H9 (cell line): Measurements from ENCODE around the gene EBPL. TPM values are rescaled to one million over a fixed set of nuclear protein-coding genes. Genes with fewer than 3 reads are reported as not detected.

Experiments used
- DNase-seq: peaks from one replicate; pipeline ENCODE4 v3.0.0-alpha.2; 2017
- H2AFZ ChIP-seq: one replicate; pipeline ENCODE4 v1.6.1; 2013; ENCODE audit warnings: mild to moderate bottlenecking, low read length, control low read depth, moderate library complexity
- H2AK5ac ChIP-seq: 2 replicates; pipeline ENCODE4 v1.6.1; 2013; ENCODE audit warnings: low read length, control low read depth, mixed read lengths; ENCODE audit not compliant: insufficient read length
- H2BK120ac ChIP-seq: one replicate; pipeline ENCODE4 v1.6.1; 2013; ENCODE audit warnings: low read depth, mild to moderate bottlenecking, low read length, control low read depth, inconsistent platforms; ENCODE audit not compliant: poor library complexity, severe bottlenecking
- H2BK12ac ChIP-seq: 2 replicates; pipeline ENCODE4 v1.6.1; 2013; ENCODE audit warnings: low read length, control low read depth, mixed read lengths, low read depth; ENCODE audit not compliant: insufficient read length
- H2BK15ac ChIP-seq: 2 replicates; pipeline ENCODE4 v1.6.1; 2013; ENCODE audit warnings: low read depth, low read length, control low read depth
- H2BK20ac ChIP-seq: one replicate; pipeline ENCODE4 v1.6.1; 2013; ENCODE audit warnings: low read depth, mild to moderate bottlenecking, low read length, control low read depth, inconsistent platforms; ENCODE audit not compliant: poor library complexity, severe bottlenecking
- H2BK5ac ChIP-seq: 2 replicates; pipeline ENCODE4 v1.6.1; 2013; ENCODE audit warnings: low read length, control low read depth, mixed read lengths; ENCODE audit not compliant: insufficient read length
- H3K14ac ChIP-seq: 2 replicates; pipeline ENCODE4 v1.6.1; 2013; ENCODE audit warnings: low read length, control low read depth; ENCODE audit not compliant: insufficient read depth
- H3K18ac ChIP-seq: 2 replicates; pipeline ENCODE4 v1.6.1; 2013; ENCODE audit warnings: low read depth, mild to moderate bottlenecking, mixed read lengths, low read length, control low read depth; ENCODE audit not compliant: insufficient read length
- H3K23ac ChIP-seq: 2 replicates; pipeline ENCODE4 v1.6.1; 2013; ENCODE audit warnings: low read length, control low read depth, mixed read lengths, low read depth; ENCODE audit not compliant: insufficient read length
- H3K23me2 ChIP-seq: 2 replicates; pipeline ENCODE4 v1.6.1; 2013; ENCODE audit warnings: low read depth, mild to moderate bottlenecking, mixed read lengths, low read length, control low read depth; ENCODE audit not compliant: insufficient read length, poor library complexity, severe bottlenecking
- H3K27ac ChIP-seq: 2 replicates; pipeline ENCODE4 v1.5.1; 2013; ENCODE audit warnings: low read length, control low read depth, mixed read lengths, low read depth; ENCODE audit not compliant: insufficient read length
- H3K27me3 ChIP-seq: 2 replicates; pipeline ENCODE4 v1.6.1; 2013; ENCODE audit warnings: low read length, control low read depth, inconsistent platforms; ENCODE audit not compliant: insufficient read depth
- H3K4ac ChIP-seq: 2 replicates; pipeline ENCODE4 v1.6.1; 2013; ENCODE audit warnings: low read depth, mild to moderate bottlenecking, control low read depth, inconsistent platforms, low read length, moderate library complexity
- H3K4me1 ChIP-seq: 2 replicates; pipeline ENCODE4 v1.6.1; 2013; ENCODE audit warnings: low read length, control low read depth, inconsistent platforms; ENCODE audit not compliant: insufficient read depth
- H3K4me2 ChIP-seq: 2 replicates; pipeline ENCODE4 v1.6.1; 2013; ENCODE audit warnings: low read length, control low read depth, mixed read lengths; ENCODE audit not compliant: insufficient read length, insufficient read depth
- H3K56ac ChIP-seq: 2 replicates; pipeline ENCODE4 v1.6.1; 2013; ENCODE audit warnings: low read depth, mild to moderate bottlenecking, mixed read lengths, low read length, control low read depth; ENCODE audit not compliant: insufficient read length
- H3K79me1 ChIP-seq: 2 replicates; pipeline ENCODE4 v1.6.1; 2013; ENCODE audit warnings: low read depth, mild to moderate bottlenecking, moderate library complexity, low read length, control low read depth, inconsistent platforms; ENCODE audit not compliant: insufficient read depth, poor library complexity, severe bottlenecking
- H3K79me2 ChIP-seq: 2 replicates; pipeline ENCODE4 v1.6.1; 2013; ENCODE audit warnings: low read length, control low read depth, inconsistent platforms; ENCODE audit not compliant: insufficient read depth
- H3K9ac ChIP-seq: 2 replicates; pipeline ENCODE4 v1.6.1; 2013; ENCODE audit warnings: low read length, control low read depth, mixed read lengths; ENCODE audit not compliant: insufficient read length; ENCODE audit errors: extremely low read depth
- H3K9me3 ChIP-seq: one replicate; pipeline ENCODE4 v1.6.1; 2013; ENCODE audit warnings: low read depth, low read length, inconsistent platforms; ENCODE audit not compliant: control insufficient read depth
- H3T11ph ChIP-seq: one replicate; pipeline ENCODE4 v1.6.1; 2013; ENCODE audit warnings: mild to moderate bottlenecking, low read length, control low read depth, inconsistent platforms
- H4K20me1 ChIP-seq: one replicate; pipeline ENCODE4 v1.6.1; 2013; ENCODE audit not compliant: control insufficient read depth, insufficient read length, insufficient read depth
- H4K5ac ChIP-seq: 2 replicates; pipeline ENCODE4 v1.6.1; 2013; ENCODE audit warnings: low read depth, mild to moderate bottlenecking, mixed read lengths, low read length, control low read depth; ENCODE audit not compliant: insufficient read length
- H4K8ac ChIP-seq: replicated peaks from 2 replicates; pipeline ENCODE4 v1.6.1; 2013; ENCODE audit warnings: low read length, control low read depth, mixed read lengths, low read depth; ENCODE audit not compliant: insufficient read length
- H4K91ac ChIP-seq: 2 replicates; pipeline ENCODE4 v1.6.1; 2013; ENCODE audit warnings: low read depth, mild to moderate bottlenecking, moderate library complexity, mixed read lengths, low read length, control low read depth; ENCODE audit not compliant: insufficient read length
- H3K27ac Mint-ChIP-seq, 3 experiments: 2 replicates in 2 of 3; 3 replicates in 1 of 3; pipeline ENCODE4 v1.8.0; 2020 to 2021; ENCODE audit warnings: mixed read lengths in 3 of 3, mild to moderate bottlenecking in 1 of 3, moderate library complexity in 1 of 3
- H3K27me3 Mint-ChIP-seq: 2 replicates; pipeline ENCODE4 v1.8.0; 2021; ENCODE audit warnings: low read depth, mild to moderate bottlenecking, moderate library complexity, mixed read lengths
- H3K36me3 Mint-ChIP-seq, 3 experiments: 2 replicates in 2 of 3; 3 replicates in 1 of 3; pipeline ENCODE4 v1.8.0; 2020 to 2021; ENCODE audit warnings: low read depth in 3 of 3, mixed read lengths in 3 of 3; ENCODE audit not compliant: insufficient read depth in 1 of 3
- H3K4me1 Mint-ChIP-seq, 2 experiments: 2 replicates each; pipeline ENCODE4 v1.8.0; 2020; ENCODE audit warnings: mixed read lengths in 2 of 2
- H3K4me3 Mint-ChIP-seq, 2 experiments: 2 replicates in 1 of 2; 3 replicates in 1 of 2; pipeline ENCODE4 v1.8.0; 2020 to 2021; ENCODE audit warnings: mild to moderate bottlenecking in 2 of 2, mixed read lengths in 2 of 2, moderate library complexity in 1 of 2
- H3K9me3 Mint-ChIP-seq, 2 experiments: 2 replicates in 1 of 2; 3 replicates in 1 of 2; pipeline ENCODE4 v1.8.0; 2020; ENCODE audit warnings: mild to moderate bottlenecking in 2 of 2, mixed read lengths in 2 of 2, moderate library complexity in 1 of 2
- CTCF ChIP-seq: fragments of 200-600 bp; sonication (generic); conservative IDR thresholded peaks from 3 replicates; pipeline ENCODE4 v1.8.0; 2021; ENCODE audit warnings: antibody characterized with exemption, mild to moderate bottlenecking
- whole genome bisulfite sequencing: extraction: QIAGEN DNeasy Blood & Tissue Kit; methylation state at CpG from one replicate; pipeline ENCODE4 v1.1.7; 2013; ENCODE audit warnings: missing lambda C conversion rate, low lambda C conversion rate, mixed read lengths; ENCODE audit not compliant: insufficient read length; ENCODE audit errors: extremely low coverage; 5-methylcytosine and 5-hydroxymethylcytosine counted together
- total RNA-seq: library from RNA; stranded (reverse); gene quantifications from 2 replicates; pipeline ENCODE4 v1.2.1, GENCODE V29; 2021

Gene EBPL
- total RNA-seq, 1 experiment from 2014 or later = 65.9 TPM

GRCh38 chr13:49697468-49697867 lies 6.2 kb upstream of the EBPL start:
- Histone ChIP-seq H3K4me1 (peaks cover 6% of the 10 kb centered on the region; the same call in 1 of the 2 replicates), H3K4ac (no peak overlapping the region), H3K23ac (no peak overlapping the region), H4K5ac (no peak overlapping the region), H3K18ac (no peak overlapping the region), H3K79me2 (no peaks in the 10 kb centered on the region), H4K91ac (no peak overlapping the region), H2BK15ac (no peak overlapping the region), H3K9me3 (no peaks in the 10 kb centered on the region), H2AFZ (no peak overlapping the region), H3K79me1 (no peaks in the 10 kb centered on the region), H3K56ac (no peak overlapping the region), H2BK5ac (no peak overlapping the region), H3K27ac (no peak overlapping the region), H3K9ac (no peak overlapping the region), H4K8ac (no peak overlapping the region), H4K20me1 (no peaks in the 10 kb centered on the region), H2BK20ac (no peak overlapping the region), H2BK120ac (no peak overlapping the region), H2BK12ac (no peak overlapping the region), H3K4me2 (no peak overlapping the region), H2AK5ac (no peak overlapping the region), H3T11ph (no peak overlapping the region), H3K23me2 (no peaks in the 10 kb centered on the region), H3K14ac (no peak overlapping the region), H3K27me3 (no peaks in the 10 kb centered on the region)
- Mint-ChIP-seq H3K9me3 (no peaks in the 10 kb centered on the region), H3K4me3 (no peak overlapping the region), H3K36me3 (peaks cover 13 to 34% (median 28%) of the 10 kb centered on the region in 3 experiments; a peak in 6 of 7 replicates), H3K4me1 (peaks cover 17 to 29% of the 10 kb centered on the region in 2 experiments), H3K27ac (no peak overlapping the region), H3K27me3 (no peaks in the 10 kb centered on the region)
- no CpG with 5 or more reads among the region's 3 CpGs for WGBS
- DNase-seq = no peak
- no peak for TF ChIP-seq CTCF
